ENCODE measurements around the gene ZNF644. TPM values are rescaled to one million over a fixed set of nuclear protein-coding genes. Genes with fewer than 3 reads are reported as not detected.
A peak's percentile ranks its signal among the peaks of the same experiment; 100 is the strongest.

Gene ZNF644
- total RNA-seq, 1 donor from 2014 or later = 50.4 TPM

DNA sequence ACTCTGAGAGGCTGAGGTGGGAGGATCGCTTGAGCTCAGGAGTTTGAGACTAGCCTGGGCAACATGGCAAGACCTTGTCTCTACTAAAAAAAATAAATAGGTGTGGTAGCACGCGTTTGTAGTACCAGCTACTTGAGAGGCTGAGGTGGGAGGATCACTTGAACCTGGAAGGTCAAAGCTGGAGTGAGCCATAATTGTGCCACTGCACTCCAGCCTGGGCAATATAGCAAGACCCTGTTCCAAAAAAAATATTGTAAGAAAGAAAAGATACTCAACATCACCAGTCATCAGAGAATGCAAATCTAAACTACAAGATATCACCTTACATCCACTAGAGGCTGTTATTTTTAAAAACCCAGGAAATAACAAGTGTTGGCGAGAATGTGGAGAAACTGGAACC lies 32.5 kb downstream of the ZNF644 start:
- Histone ChIP-seq H3K27me3 (ENCODE audit: control insufficient read depth, insufficient read depth, low read length) (no peaks in the 10 kb centered on the region), H3K36me3 (ENCODE audit: control insufficient read depth, insufficient read depth, low read length) (no peaks in the 10 kb centered on the region), H3K4me3 (ENCODE audit: low read depth, low read length) (no peak overlapping the region)
- no peak for DNase-seq (ENCODE audit: low read depth)
- TF ChIP-seq, protein P1, sequence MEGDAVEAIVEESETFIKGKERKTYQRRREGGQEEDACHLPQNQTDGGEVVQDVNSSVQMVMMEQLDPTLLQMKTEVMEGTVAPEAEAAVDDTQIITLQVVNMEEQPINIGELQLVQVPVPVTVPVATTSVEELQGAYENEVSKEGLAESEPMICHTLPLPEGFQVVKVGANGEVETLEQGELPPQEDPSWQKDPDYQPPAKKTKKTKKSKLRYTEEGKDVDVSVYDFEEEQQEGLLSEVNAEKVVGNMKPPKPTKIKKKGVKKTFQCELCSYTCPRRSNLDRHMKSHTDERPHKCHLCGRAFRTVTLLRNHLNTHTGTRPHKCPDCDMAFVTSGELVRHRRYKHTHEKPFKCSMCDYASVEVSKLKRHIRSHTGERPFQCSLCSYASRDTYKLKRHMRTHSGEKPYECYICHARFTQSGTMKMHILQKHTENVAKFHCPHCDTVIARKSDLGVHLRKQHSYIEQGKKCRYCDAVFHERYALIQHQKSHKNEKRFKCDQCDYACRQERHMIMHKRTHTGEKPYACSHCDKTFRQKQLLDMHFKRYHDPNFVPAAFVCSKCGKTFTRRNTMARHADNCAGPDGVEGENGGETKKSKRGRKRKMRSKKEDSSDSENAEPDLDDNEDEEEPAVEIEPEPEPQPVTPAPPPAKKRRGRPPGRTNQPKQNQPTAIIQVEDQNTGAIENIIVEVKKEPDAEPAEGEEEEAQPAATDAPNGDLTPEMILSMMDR (IDR thresholded peaks at IDR 0.05; ENCODE audit: insufficient read depth, low read length, poor library complexity, severe bottlenecking) = no peak

GRCh38 chr1:90987841-90988240 lies 34.0 kb downstream of the ZNF644 start:
- Histone ChIP-seq H3K36me3 (ENCODE audit: control insufficient read depth, insufficient read depth, low read length) (no peaks in the 10 kb centered on the region), H3K27me3 (ENCODE audit: control insufficient read depth, insufficient read depth, low read length) (no peaks in the 10 kb centered on the region), H3K4me3 (ENCODE audit: low read depth, low read length) (no peak overlapping the region)
- TF ChIP-seq, protein P1 (IDR thresholded peaks at IDR 0.05; ENCODE audit: insufficient read depth, low read length, poor library complexity, severe bottlenecking) = no peak
- DNase-seq (ENCODE audit: low read depth) = no peak

GRCh38 chr1:90986953-90987352 lies 34.9 kb downstream of the ZNF644 start:
- H3K36me3 ChIP-seq (ENCODE audit: control insufficient read depth, insufficient read depth, low read length) = no peaks in the 10 kb centered on the region
- no peak overlapping the region for H3K4me3 ChIP-seq (ENCODE audit: low read depth, low read length)
- DNase-seq (ENCODE audit: low read depth) = no peak
- no peaks in the 10 kb centered on the region for H3K27me3 ChIP-seq (ENCODE audit: control insufficient read depth, insufficient read depth, low read length)
- TF ChIP-seq, protein P1 (IDR thresholded peaks at IDR 0.05; ENCODE audit: insufficient read depth, low read length, poor library complexity, severe bottlenecking) = no peak

DNA sequence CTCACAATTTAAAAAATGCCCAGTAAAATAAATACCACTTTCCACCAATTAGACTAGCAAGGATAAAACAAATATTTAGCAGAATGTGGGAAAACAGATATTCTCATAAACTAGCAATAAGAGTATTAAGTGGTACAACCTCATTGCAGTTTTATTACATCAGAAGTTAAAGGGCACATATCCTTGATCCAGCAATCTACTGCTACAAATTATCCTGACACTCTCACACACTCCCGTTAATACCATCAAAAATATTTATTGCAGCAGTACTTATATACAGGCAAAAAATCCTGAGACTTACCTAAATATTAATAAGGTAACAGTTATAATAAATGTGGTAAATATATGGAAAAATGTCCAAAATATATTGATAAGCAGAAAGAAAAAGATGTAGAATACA lies 44.3 kb downstream of the ZNF644 start:
- H3K36me3 ChIP-seq (ENCODE audit: control insufficient read depth, insufficient read depth, low read length) = no peaks in the 10 kb centered on the region
- TF ChIP-seq, protein P1 (IDR thresholded peaks at IDR 0.05; ENCODE audit: insufficient read depth, low read length, poor library complexity, severe bottlenecking) = no peak
- no peak for DNase-seq (ENCODE audit: low read depth)
- H3K4me3 ChIP-seq (ENCODE audit: low read depth, low read length) = no peak overlapping the region
- no peaks in the 10 kb centered on the region for H3K27me3 ChIP-seq (ENCODE audit: control insufficient read depth, insufficient read depth, low read length)

DNA sequence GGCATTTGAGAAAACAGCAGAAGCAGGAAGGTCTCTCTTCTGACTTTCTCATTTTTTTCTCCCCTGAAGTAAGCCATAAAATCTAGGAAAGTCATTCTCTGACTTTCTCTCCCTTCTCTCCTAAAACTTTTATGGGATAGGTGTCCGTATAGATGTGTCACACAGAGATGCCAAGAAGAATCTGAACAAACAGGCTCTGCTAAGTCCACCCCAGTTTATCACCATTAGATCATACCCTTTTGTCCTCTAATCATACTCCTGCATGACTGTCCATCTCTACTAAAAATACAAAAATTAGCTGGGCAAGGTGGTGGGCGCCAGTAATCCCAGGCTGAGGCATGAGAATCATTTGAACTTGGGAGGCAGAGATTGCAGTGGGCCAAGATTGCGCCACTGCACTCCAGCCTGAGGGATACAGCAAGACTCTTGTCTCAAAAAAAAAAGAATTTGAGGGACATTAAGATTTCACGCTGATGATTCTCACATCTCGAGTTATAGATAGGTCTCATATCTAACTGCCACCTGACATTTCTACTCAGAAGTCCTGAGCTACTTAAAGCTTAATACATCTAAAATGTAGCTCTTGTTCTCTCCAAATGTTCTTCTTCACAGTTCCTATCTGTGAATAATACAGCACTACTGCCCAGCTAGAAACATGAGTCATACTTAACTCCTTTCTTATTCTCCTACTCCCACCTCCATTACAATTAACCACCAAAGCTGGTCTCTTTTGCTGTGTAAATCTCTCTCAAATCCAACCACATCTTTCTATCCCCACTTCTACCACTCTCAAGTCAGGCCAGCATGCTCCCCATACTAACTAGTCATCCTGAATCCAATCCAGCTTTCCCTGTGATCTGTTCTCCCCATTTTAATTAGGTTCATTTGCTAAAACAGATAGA lies 47.7 kb downstream of the ZNF644 start:
- Histone ChIP-seq H3K4me3 (ENCODE audit: low read depth, low read length) (no peak overlapping the region), H3K36me3 (ENCODE audit: control insufficient read depth, insufficient read depth, low read length) (no peaks in the 10 kb centered on the region), H3K27me3 (ENCODE audit: control insufficient read depth, insufficient read depth, low read length) (no peaks in the 10 kb centered on the region)
- TF ChIP-seq, protein P1 (IDR thresholded peaks at IDR 0.05; ENCODE audit: insufficient read depth, low read length, poor library complexity, severe bottlenecking) = no peak
- peak; percentile 59 for DNase-seq (ENCODE audit: low read depth)
